Stimulated activated CD4-positive, alpha-beta T cell treated with anti-CD3 and anti-CD28 coated beads, Interleukin-12 subunit alpha, Interleukin-12 subunit beta, amount 100 ng/mL, for 48 hours (primary cell): ENCODE data around the gene EXOC5.
"Not testable (repeated sequence)": the region's sequence is repeated elsewhere in the genome, so short reads cannot be mapped to it uniquely, and the experiment has no call there.

Experiments
- DNase-seq, 3 donors: peaks; one replicate each; pipeline ENCODE4 v3.0.0-alpha.2; 2020; ENCODE audit warnings: low read depth in 2 of 3, low spot score in 1 of 3

Gene EXOC5

GRCh38 chr14:57258221-57258620 lies 10.5 kb downstream of the EXOC5 start:
- DNase-seq = not testable (repeated sequence)

- DNase-seq = no peak
Measured at GRCh38 chr14:57254884-57255283, 13.8 kb downstream of the EXOC5 start.

- DNase-seq = no peak
Measured at GRCh38 chr14:57246933-57247657, 21.6 kb downstream of the EXOC5 start.

- no peak for DNase-seq
Measured at GRCh38 chr14:57245941-57246340, 22.8 kb downstream of the EXOC5 start.

- no peak for DNase-seq
Measured at GRCh38 chr14:57244106-57244505, 24.6 kb downstream of the EXOC5 start.

- DNase-seq = no peak
Measured at GRCh38 chr14:57243320-57243719, 25.4 kb downstream of the EXOC5 start.

- DNase-seq = not testable (repeated sequence)
Measured at GRCh38 chr14:57240115-57240514, 28.6 kb downstream of the EXOC5 start.

GRCh38 chr14:57232006-57232405 lies 36.7 kb downstream of the EXOC5 start:
- DNase-seq = no peak

GRCh38 chr14:57228320-57228719 lies 40.4 kb downstream of the EXOC5 start:
- DNase-seq = not testable (repeated sequence)

- no peak for DNase-seq
Measured at GRCh38 chr14:57227083-57227482, 41.6 kb downstream of the EXOC5 start.

- DNase-seq = no peak
Measured at GRCh38 chr14:57221931-57222330, 46.8 kb downstream of the EXOC5 start.

GRCh38 chr14:57212919-57213318 lies 55.8 kb downstream of the EXOC5 start:
- DNase-seq = no peak

GRCh38 chr14:57209561-57209960 lies 59.1 kb downstream of the EXOC5 start:
- DNase-seq = no peak

GRCh38 chr14:57205938-57206337 lies 62.8 kb downstream of the EXOC5 start:
- DNase-seq = no peak

- DNase-seq = not testable (repeated sequence)
Measured at GRCh38 chr14:57202672-57203071, 66.0 kb downstream of the EXOC5 start.

GRCh38 chr14:57199921-57200320 lies 68.8 kb downstream of the EXOC5 start:
- no peak for DNase-seq

GRCh38 chr14:57189070-57189469 lies 79.6 kb downstream of the EXOC5 start:
- DNase-seq = no peak

- DNase-seq = no peak
Measured at GRCh38 chr14:57182760-57183503, 85.8 kb downstream of the EXOC5 start.

GRCh38 chr14:57179273-57179672 lies 89.4 kb downstream of the EXOC5 start:
- no peak for DNase-seq

- no peak for DNase-seq
Measured at GRCh38 chr14:57174466-57174865, 94.2 kb downstream of the EXOC5 start.

- DNase-seq = no peak
Measured at GRCh38 chr14:57171903-57172302, 96.8 kb downstream of the EXOC5 start.

GRCh38 chr14:57171363-57171762 lies 97.3 kb downstream of the EXOC5 start:
- DNase-seq = no peak

GRCh38 chr14:57169901-57170300 lies 98.8 kb downstream of the EXOC5 start:
- DNase-seq = no peak
